Neuronal stem cell (in vitro differentiated cells): ENCODE results near the gene LRP2BP.

Experiments used
- DNase-seq: peaks from one replicate; pipeline ENCODE4 v3.0.0-alpha.2; 2013; ENCODE audit warnings: low spot score
- H2AFZ ChIP-seq: one replicate; pipeline ENCODE4 v1.6.1; 2013; ENCODE audit warnings: mild to moderate bottlenecking, low read length, inconsistent platforms
- H2AK5ac ChIP-seq: 2 replicates; pipeline ENCODE4 v1.6.1; 2013; ENCODE audit warnings: low read depth, mild to moderate bottlenecking, inconsistent platforms, low read length, moderate library complexity, mixed read lengths
- H2BK120ac ChIP-seq: 2 replicates; pipeline ENCODE4 v1.6.1; 2013; ENCODE audit warnings: low read depth, mild to moderate bottlenecking, inconsistent platforms, low read length, moderate library complexity, mixed read lengths
- H2BK12ac ChIP-seq: one replicate; pipeline ENCODE4 v1.6.1; 2013; ENCODE audit warnings: low read length, inconsistent platforms
- H2BK15ac ChIP-seq: 2 replicates; pipeline ENCODE4 v1.6.1; 2013; ENCODE audit warnings: mild to moderate bottlenecking, low read length, inconsistent platforms, mixed read lengths
- H2BK5ac ChIP-seq: one replicate; pipeline ENCODE4 v1.6.1; 2013; ENCODE audit warnings: inconsistent platforms, mild to moderate bottlenecking, low read length, moderate library complexity
- H3K14ac ChIP-seq: one replicate; pipeline ENCODE4 v1.6.1; 2013; ENCODE audit warnings: low read length, inconsistent platforms
- H3K18ac ChIP-seq: 2 replicates; pipeline ENCODE4 v1.6.1; 2013; ENCODE audit warnings: low read length, inconsistent platforms
- H3K23ac ChIP-seq: 2 replicates; pipeline ENCODE4 v1.6.1; 2013; ENCODE audit warnings: low read depth, mild to moderate bottlenecking, mixed read lengths, low read length, inconsistent platforms; ENCODE audit not compliant: poor library complexity
- H3K27ac ChIP-seq: replicated peaks from 3 replicates; pipeline ENCODE4 v1.5.1; 2013; ENCODE audit warnings: low read length, inconsistent platforms
- H3K27me3 ChIP-seq, 3 experiments: 2 replicates each; pipeline ENCODE4 v1.6.1; 2013; ENCODE audit warnings: low read length in 3 of 3, mild to moderate bottlenecking in 2 of 3, inconsistent platforms in 1 of 3, low read depth in 1 of 3, mixed read lengths in 1 of 3, moderate library complexity in 1 of 3; ENCODE audit not compliant: control insufficient read depth in 3 of 3, insufficient read depth in 3 of 3
- H3K36me3 ChIP-seq, 2 donors: replicated peaks in 1 of 2; 2 replicates each; pipeline ENCODE4 v1.6.1; 2013; ENCODE audit warnings: low read length in 2 of 2; ENCODE audit not compliant: control insufficient read depth in 2 of 2, insufficient read depth in 2 of 2
- H3K4ac ChIP-seq: 2 replicates; pipeline ENCODE4 v1.6.1; 2013; ENCODE audit warnings: inconsistent platforms, mild to moderate bottlenecking, low read length, moderate library complexity
- H3K4me1 ChIP-seq, 2 donors: 1 replicate in 1 of 2; 2 replicates in 1 of 2; pipeline ENCODE4 v1.6.1; 2013; ENCODE audit warnings: low read length in 2 of 2, low read depth in 1 of 2; ENCODE audit not compliant: control insufficient read depth in 2 of 2, insufficient read depth in 1 of 2
- H3K4me2 ChIP-seq: one replicate; pipeline ENCODE4 v1.6.1; 2013; ENCODE audit warnings: mild to moderate bottlenecking, low read length, inconsistent platforms; ENCODE audit not compliant: insufficient read depth, poor library complexity, severe bottlenecking
- H3K4me3 ChIP-seq, 2 donors: 2 replicates each; pipeline ENCODE4 v1.5.1; 2013; ENCODE audit warnings: low read length in 2 of 2, mild to moderate bottlenecking in 2 of 2, inconsistent platforms in 1 of 2, moderate library complexity in 1 of 2
- H3K79me1 ChIP-seq: one replicate; pipeline ENCODE4 v1.6.1; 2013; ENCODE audit warnings: low read depth, mild to moderate bottlenecking, inconsistent platforms, low read length, moderate library complexity
- H3K9ac ChIP-seq: one replicate; pipeline ENCODE4 v1.6.1; 2013; ENCODE audit warnings: mild to moderate bottlenecking, low read depth, low read length, inconsistent platforms; ENCODE audit not compliant: poor library complexity
- H3K9me3 ChIP-seq, 2 donors: replicated peaks in 1 of 2; 2 replicates each; pipeline versions ENCODE3 to v1.6.1; 2013; ENCODE audit warnings: low read length in 2 of 2, mild to moderate bottlenecking in 2 of 2, inconsistent platforms in 1 of 2, low read depth in 1 of 2, mixed read lengths in 1 of 2, moderate library complexity in 1 of 2; ENCODE audit not compliant: control insufficient read depth in 2 of 2, insufficient read depth in 1 of 2
- H4K8ac ChIP-seq: one replicate; pipeline ENCODE4 v1.6.1; 2013; ENCODE audit warnings: low read depth, mild to moderate bottlenecking, inconsistent platforms, low read length, moderate library complexity
- H4K91ac ChIP-seq: one replicate; pipeline ENCODE4 v1.6.1; 2013; ENCODE audit warnings: low read length, low read depth, mild to moderate bottlenecking, inconsistent platforms; ENCODE audit not compliant: poor library complexity
- WGBS, 2 donors: extraction: QIAGEN DNeasy Blood & Tissue Kit; methylation state at CpG; one replicate each; pipeline ENCODE4 v1.1.7; 2013; ENCODE audit warnings: missing lambda C conversion rate in 2 of 2, mixed read lengths in 1 of 2; ENCODE audit not compliant: insufficient read length in 2 of 2, insufficient replicate concordance in 1 of 2; ENCODE audit errors: extremely low coverage in 2 of 2; 5-methylcytosine and 5-hydroxymethylcytosine counted together

Gene LRP2BP

GRCh38 chr4:185399466-185399865 is 3.7 kb upstream of the LRP2BP start:
- Histone ChIP-seq H3K27me3 (no peaks in the 10 kb centered on the region), H4K8ac (no peak overlapping the region), H2BK5ac (no peak overlapping the region), H3K23ac (no peak overlapping the region), H3K4me3 (no peak overlapping the region), H3K18ac (no peak overlapping the region), H3K36me3 (peaks cover 1 to 53% of the 10 kb centered on the region in 2 donors), H3K9me3 (no peaks in the 10 kb centered on the region), H3K79me1 (no peaks in the 10 kb centered on the region), H4K91ac (no peak overlapping the region), H2BK15ac (no peak overlapping the region), H3K14ac (no peak overlapping the region), H2BK12ac (no peak overlapping the region), H2BK120ac (no peak overlapping the region), H3K4me1 (peaks cover 4 to 5% of the 10 kb centered on the region in 2 donors), H3K9ac (no peak overlapping the region), H2AFZ (no peak overlapping the region), H3K4ac (no peak overlapping the region), H3K27ac (no peak overlapping the region), H2AK5ac (no peak overlapping the region), H3K4me2 (no peak overlapping the region)
- DNase-seq: no peak
- WGBS, 2 donors: no CpG with 5 or more reads among the region's 8 CpGs

GRCh38 chr4:185398618-185399017 is 2.9 kb upstream of the LRP2BP start:
- Histone ChIP-seq H2BK5ac (no peak overlapping the region), H2AFZ (no peak overlapping the region), H3K4ac (no peak overlapping the region), H3K23ac (no peak overlapping the region), H3K79me1 (no peaks in the 10 kb centered on the region), H3K36me3 (peaks cover 1 to 49% of the 10 kb centered on the region in 2 donors), H3K4me1 (peaks cover 4 to 5% of the 10 kb centered on the region in 2 donors), H3K14ac (no peak overlapping the region), H3K4me2 (no peak overlapping the region), H3K9me3 (no peaks in the 10 kb centered on the region), H2BK12ac (no peak overlapping the region), H3K27me3 (no peaks in the 10 kb centered on the region), H3K18ac (no peak overlapping the region), H4K8ac (no peak overlapping the region), H3K9ac (no peak overlapping the region), H4K91ac (no peak overlapping the region), H2BK120ac (no peak overlapping the region), H2BK15ac (no peak overlapping the region), H3K27ac (no peak overlapping the region), H2AK5ac (no peak overlapping the region), H3K4me3 (no peak overlapping the region)
- DNase-seq: no peak
- no CpG with 5 or more reads among the region's 2 CpGs for WGBS, 2 donors

- no CpG with 5 or more reads among the region's 38 CpGs for WGBS, 2 donors
- DNase-seq: no peak
Measured at GRCh38 chr4:185396724-185397385, 1.1 kb upstream of the LRP2BP start, which contains the start of gene ANKRD37. TSS of gene ANKRD37 (plus strand) at chr4:185396841. CDS start at chr4:185396924, 83 bp downstream.

GRCh38 chr4:185395956-185396723 is 416 bp upstream of the LRP2BP start:
- H3K27ac ChIP-seq: peak overlapping the region; percentile 83
- DNase-seq: peak; percentile 96
- H3K27me3 ChIP-seq: no peaks in the 10 kb centered on the region
- peak overlapping the region; percentile 56 to 88 for H3K4me3 ChIP-seq
- no peak overlapping the region for H4K8ac ChIP-seq
- no peak overlapping the region for H2AK5ac ChIP-seq
- H2AFZ ChIP-seq: peak overlapping the region; percentile 96
- H3K79me1 ChIP-seq: no peaks in the 10 kb centered on the region
- peak overlapping the region; percentile 81 for H3K9ac ChIP-seq
- H3K9me3 ChIP-seq: peaks cover under 1 to 3% of the 10 kb centered on the region in 2 donors
- peak overlapping the region; percentile 88 for H3K4me2 ChIP-seq
- peak overlapping the region; percentile 98 for H3K23ac ChIP-seq
- peak overlapping the region; percentile 89 for H3K4ac ChIP-seq
- peak overlapping the region; percentile 72 for H4K91ac ChIP-seq
- peaks cover 4 to 5% of the 10 kb centered on the region in 2 donors for H3K4me1 ChIP-seq
- H3K18ac ChIP-seq: peak overlapping the region; percentile 98
- peaks cover 0 to 25% of the 10 kb centered on the region in 2 donors for H3K36me3 ChIP-seq
- H2BK15ac ChIP-seq: peak overlapping the region; percentile 38
- peak overlapping the region; percentile 72 for H2BK120ac ChIP-seq
- no CpG with 5 or more reads among the region's 98 CpGs for WGBS, 2 donors
- H2BK5ac ChIP-seq: peak overlapping the region; percentile 66
- peak overlapping the region; percentile 58 for H2BK12ac ChIP-seq
- H3K14ac ChIP-seq: peak overlapping the region; percentile 82

More at GRCh38 chr4:185396724-185397385, 1.1 kb upstream of the LRP2BP start, which contains the start of gene ANKRD37:
- H3K4me1 ChIP-seq: peaks cover 4 to 5% of the 10 kb centered on the region in 2 donors
- H2AFZ ChIP-seq: peak within 1 kb of the TSS; percentile 96
- peaks cover 0 to 32% of the 10 kb centered on the region in 2 donors for H3K36me3 ChIP-seq
- H3K4ac ChIP-seq: peak within 1 kb of the TSS; percentile 89
- peak within 1 kb of the TSS; percentile 58 for H2BK12ac ChIP-seq
- no peak within 1 kb of the TSS for H2AK5ac ChIP-seq
- H2BK15ac ChIP-seq: peak within 1 kb of the TSS; percentile 38
- H3K14ac ChIP-seq: peak within 1 kb of the TSS; percentile 82
- peak within 1 kb of the TSS; percentile 81 for H3K9ac ChIP-seq
- H3K27ac ChIP-seq: peak within 1 kb of the TSS; percentile 83
- H4K91ac ChIP-seq: peak within 1 kb of the TSS; percentile 72
- peak within 1 kb of the TSS; percentile 88 for H3K4me2 ChIP-seq
- peak within 1 kb of the TSS; percentile 56 to 88 for H3K4me3 ChIP-seq
- peak within 1 kb of the TSS; percentile 66 for H2BK5ac ChIP-seq
- H4K8ac ChIP-seq: no peak within 1 kb of the TSS
- peak within 1 kb of the TSS; percentile 72 for H2BK120ac ChIP-seq
- H3K18ac ChIP-seq: peak within 1 kb of the TSS; percentile 98
- H3K27me3 ChIP-seq: no peaks in the 10 kb centered on the region
- H3K9me3 ChIP-seq: peaks cover 0 to under 1% of the 10 kb centered on the region in 2 donors
- no peaks in the 10 kb centered on the region for H3K79me1 ChIP-seq
- peak within 1 kb of the TSS; percentile 98 for H3K23ac ChIP-seq
